HCEC 1CT (cell line): ENCODE results near the gene CADM2.
"Not testable (repeated sequence)": the region's sequence is repeated elsewhere in the genome, so short reads cannot be mapped to it uniquely, and the experiment has no call there.

Experiments
- DNase-seq: peaks from one replicate; pipeline ENCODE4 v3.0.0-alpha.2; 2017

The CADM2 gene

DNA sequence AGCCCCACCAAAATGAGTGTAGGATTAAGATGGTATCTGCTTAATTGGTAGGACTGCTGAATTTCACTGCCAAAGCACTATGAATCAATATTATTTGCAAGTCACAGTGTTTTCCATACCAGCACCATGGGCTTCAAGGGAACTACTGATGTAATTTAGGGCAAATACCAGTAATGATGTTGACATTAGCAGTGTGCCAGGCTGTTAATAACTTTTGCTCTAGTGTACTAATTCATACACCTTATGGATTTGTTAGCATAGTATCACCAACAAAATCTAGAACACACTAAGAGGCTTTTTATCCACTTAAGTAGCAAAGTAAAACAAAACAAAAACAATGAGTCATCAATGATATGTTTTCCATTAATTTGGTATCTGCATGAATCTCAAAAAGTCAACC lies 888.2 kb downstream of the CADM2 start:
- no peak for DNase-seq

DNA sequence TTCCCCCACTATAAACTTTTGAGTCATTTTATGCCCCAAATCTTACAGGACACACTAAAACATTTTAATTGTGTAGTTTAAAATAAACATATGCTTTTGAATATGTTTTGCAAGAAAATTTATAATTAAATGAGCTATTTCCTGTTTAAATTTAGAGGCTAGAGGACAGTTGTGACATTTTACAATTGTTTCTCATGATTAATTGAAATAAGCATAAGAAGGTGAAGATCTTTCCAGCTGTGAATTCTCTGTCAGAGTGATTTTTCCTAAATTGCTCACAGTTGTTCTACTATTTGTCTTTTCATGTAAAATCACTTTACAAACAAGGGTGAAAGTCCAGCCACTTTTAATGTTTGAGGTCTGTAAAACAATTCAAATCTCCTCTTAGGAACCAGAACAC lies 892.3 kb downstream of the CADM2 start:
- no peak for DNase-seq

DNA sequence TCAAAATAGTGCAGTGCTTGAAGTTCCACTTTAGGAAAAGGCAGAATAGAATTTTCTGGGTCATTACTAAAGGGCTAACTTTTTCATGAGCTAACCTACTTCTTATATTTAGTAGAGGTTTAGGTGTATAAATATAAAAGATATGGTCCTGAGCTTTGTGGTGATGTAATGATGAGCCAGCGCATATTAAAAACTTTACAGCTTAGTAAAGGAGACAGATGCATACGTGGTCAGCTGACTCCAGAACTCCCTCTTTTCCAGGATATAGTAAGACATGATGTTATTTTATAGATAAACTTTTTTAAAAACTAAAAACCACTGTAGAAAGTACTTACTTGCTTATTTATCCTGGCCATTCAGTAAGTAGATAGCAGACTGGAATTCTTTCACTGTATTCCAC lies 895.0 kb downstream of the CADM2 start:
- no peak for DNase-seq

DNA sequence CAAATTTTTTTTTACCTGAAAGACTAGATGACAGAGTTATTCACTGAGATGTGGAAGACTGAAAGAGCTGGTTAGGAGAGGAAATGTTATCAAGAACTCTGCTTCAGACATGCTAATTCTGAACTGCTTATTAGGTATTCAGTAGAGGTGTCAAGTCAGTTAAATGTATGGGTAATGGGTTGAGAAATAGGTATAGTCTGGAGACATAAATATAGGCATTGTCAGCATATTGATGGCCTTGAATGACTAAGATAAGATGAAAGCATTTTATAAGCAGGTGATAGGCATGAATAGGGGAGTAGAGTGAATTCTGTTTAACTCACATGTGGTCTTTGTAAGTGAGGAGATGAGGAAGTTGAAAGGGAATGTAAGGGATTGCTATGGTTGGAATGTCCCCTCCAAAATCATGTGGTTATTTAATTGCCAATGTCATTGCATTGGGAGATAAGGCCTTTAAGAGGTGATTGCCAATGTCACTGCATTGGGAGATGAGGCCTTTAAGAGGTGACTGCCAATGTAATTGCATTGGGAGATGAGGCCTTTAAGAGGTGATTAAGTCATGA lies 904.2 kb downstream of the CADM2 start:
- DNase-seq, result no peak

DNA sequence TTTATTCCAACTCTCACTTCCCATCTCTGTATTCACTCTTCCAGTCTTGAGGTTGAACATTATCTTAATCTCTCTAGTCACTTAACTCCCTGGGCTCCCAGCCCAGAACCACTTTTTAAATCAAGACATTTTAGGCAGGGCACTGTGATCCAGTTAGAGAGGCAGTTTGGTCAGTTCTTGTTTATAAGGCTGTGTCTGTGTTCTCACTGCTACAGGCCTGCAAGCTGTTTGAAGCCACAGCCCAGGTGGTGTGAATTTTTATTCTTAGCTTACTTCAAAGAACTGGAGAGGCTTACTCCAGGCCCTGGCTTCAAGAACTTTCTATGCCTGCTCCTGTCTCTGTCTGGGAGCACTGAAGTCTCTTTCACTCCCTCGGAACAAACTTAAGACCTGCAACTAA lies 906.1 kb downstream of the CADM2 start:
- no peak for DNase-seq

DNA sequence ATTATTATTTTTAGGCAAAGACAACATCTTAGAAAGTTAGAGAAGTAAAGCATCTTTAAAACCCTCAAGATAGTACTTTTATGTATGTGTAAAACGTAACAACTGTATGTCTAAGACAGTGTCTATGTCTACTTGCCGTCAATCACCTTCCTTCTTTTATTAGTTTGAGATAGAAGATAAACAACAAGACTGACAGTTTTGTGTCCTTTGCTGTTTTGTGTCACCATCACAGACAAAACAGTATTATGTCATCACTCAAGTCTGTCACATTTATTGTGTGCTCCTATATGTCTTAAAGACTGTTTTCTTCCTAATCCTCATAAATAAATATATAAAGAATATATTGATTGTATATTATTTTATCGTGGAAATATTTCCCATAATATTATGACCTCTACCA lies 908.3 kb downstream of the CADM2 start:
- DNase-seq, result no peak

DNA sequence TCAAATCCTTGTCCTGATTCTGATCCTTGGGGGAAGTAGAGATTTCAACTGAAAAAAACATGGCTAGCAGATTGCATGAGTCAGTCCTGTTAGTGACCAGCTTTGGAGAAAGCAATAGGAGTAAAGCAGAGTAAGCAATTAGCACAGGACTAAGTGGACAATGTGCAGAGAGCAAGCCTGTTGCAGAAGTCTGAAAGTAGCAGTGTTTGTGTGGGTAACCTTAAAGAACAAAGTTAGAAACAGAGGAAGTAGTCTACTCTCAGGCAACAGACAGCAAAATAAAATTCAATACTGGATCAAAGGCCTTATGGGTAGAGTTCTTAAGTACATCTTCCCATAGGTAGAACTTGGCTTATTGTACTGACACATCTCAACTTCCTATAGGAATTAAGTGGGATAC lies 916.8 kb downstream of the CADM2 start:
- no peak for DNase-seq

DNA sequence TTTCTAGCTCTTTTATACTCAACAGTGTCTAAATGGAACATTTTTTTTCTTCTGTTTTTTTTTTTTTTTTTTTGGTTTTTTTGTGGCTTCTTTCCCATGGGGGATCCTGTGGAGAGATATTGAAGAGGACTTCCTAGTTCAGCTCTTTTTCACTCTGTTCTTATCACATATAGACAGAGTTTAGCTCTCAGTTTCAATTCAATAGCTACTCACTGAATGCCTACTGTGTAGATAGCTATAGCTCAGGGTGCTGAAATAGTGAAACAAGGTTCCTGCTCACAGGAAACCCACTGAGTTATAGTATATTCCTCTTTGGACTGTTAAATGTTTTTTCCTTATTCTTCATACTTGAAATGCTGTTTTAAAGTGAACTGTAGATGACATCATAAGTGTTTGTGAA lies 918.8 kb downstream of the CADM2 start:
- no peak for DNase-seq

DNA sequence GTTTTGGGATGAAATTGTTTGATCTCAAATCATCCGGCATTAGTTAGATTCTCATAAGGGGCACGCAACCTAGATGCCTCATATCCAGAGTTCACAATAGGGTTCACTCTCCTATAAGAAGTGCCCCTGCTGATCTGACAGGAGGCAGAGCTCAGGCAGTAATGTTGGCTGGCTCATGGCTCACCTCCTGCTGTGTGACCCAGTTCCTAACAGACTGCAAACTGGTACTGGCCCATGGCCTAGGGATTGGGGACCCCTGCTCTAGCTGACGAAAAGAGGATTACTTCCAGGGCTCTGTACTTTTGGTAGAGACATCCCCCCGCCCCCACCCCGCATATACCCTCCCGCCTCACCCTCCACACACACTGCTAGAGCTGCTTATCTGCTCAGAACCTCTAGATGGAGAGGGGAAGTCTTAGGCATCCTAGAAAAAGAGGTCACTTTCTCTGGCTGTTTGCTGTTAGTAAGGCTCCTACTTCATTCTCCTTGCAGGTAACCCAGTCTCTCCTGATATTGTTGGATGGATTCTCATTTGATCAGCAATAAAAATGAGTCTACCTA lies 923.1 kb downstream of the CADM2 start:
- no peak for DNase-seq

DNA sequence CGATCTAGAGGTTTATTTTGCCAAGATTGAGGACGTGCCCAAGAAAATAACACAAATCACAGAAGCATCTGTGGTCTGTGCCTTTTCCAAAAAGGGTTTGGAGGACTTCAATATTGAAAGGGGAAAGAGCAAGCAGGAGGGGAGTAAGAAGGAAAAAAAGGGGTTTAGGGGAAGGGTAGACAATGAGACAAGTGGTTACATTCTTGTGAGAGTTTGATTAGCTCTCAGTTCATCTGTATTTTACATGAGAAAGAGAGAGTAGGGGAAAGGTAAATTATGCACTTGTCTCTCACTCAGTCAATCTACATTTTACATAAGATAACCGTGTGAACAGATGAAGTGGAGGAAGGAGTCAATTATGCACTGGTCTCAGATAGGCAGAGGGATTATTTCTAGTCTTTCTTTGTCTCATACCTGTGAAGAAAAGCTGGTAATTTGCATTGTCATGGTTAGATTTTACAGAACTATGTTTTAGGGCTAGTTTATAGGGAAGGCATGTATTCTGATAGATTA lies 931.3 kb downstream of the CADM2 start:
- DNase-seq, result no peak

DNA sequence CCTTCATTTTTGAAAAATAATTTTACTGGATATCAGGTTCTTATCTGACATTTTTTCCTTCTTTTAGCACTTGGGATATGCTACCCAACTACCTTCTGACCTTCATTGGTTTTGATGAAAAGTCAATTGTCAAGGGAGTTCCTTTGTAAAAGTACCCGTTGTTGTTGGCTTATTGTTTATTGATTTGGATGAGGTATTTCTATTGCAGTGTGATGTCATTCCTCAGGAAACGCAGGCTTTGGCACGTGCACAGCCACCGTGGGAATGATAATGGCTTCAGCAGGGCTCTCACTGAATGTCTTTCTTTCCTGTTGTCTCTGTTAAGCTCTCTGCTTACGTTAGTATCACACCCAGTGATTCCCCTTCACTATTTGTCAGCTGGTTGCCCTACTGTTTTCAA lies 944.6 kb downstream of the CADM2 start:
- no peak for DNase-seq

DNA sequence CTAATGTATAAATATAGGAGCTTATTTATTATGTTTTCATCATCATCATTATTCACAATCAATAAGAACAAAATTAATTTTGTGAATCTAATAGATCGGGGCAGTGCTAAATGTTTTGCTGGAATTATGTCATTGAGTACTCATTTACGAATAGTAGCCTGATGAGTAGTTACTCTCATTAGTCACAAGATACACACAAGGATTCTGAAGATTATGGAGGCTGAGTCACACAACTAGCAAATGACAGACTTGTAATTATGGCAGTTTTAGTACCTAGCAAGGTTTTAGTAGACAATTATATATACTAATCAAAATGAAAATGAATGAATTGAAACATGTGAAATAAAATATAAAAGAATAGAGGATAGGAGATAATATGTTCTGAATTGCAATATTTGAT lies 954.2 kb downstream of the CADM2 start:
- no peak for DNase-seq

DNA sequence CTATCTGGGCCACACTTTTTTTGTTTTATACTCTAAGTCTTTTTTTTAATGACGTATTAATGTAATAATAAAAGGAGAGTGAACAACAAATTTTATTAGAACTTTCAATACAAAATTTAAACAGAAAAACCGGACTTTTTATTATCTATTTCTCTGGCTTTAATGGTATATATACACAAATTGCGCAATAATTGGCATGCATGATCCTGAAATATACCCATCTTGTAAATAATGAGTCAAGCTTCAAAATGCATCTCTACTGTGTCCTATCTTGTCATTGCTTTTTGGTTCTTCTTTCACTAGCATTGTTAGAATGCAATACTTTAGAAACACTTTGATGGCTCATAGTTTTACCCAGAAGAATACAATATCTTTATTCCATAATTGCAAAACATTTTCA lies 963.6 kb downstream of the CADM2 start:
- no peak for DNase-seq

DNA sequence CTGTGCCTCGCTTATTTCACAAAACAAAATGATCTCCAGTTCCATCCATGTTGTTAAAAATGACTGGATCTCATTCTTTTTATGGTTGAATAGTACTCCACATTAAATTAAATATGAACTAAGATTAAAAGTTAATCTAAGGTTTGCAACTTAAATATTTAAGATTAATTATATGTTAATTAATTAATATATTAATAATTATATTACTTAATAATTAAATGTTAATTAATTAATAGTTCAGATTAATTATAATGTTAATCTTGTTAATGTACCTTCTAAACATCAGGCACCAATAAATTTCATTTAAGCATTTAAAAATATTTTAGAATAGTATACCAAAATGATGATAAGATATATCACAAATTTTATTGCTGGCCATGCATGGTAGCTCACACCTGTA lies 971.9 kb downstream of the CADM2 start:
- no peak for DNase-seq

DNA sequence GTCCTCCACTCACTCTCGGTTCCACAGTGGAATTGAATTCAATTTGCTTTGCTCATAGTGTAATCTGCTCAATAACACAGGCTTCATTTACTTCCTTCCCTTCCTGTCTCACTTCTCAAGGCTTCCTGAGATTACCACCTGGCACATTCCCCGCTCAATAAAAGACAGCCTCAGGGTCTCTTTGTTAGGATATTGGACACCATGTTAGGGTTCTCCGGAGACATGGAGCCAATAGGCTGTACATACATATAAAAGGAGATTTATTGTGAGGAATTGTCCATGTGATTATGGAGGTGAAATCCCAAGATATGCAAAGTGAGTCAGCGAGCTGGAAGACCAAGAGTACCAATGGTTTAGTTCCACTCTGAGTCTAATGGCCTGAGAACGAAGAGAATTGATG lies 974.5 kb downstream of the CADM2 start:
- DNase-seq, result no peak

DNA sequence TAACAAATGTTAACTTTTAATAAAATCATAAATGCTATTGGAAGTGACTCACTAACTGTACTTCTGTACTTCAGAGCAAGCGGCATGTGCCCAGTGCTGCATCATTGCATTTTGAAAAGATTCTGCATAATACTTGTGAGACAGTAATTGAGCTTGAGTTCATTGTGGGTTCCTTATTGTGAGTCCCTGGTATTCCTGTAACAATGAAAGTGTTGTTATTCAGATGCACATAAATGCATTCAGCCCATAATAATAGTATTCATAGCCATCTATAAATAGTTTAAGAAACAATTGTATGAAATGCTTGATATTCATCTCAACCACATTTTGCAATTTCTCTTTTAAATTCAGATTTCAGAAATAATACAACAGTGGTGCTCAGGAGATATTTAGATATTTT lies 976.4 kb downstream of the CADM2 start:
- DNase-seq, result no peak

DNA sequence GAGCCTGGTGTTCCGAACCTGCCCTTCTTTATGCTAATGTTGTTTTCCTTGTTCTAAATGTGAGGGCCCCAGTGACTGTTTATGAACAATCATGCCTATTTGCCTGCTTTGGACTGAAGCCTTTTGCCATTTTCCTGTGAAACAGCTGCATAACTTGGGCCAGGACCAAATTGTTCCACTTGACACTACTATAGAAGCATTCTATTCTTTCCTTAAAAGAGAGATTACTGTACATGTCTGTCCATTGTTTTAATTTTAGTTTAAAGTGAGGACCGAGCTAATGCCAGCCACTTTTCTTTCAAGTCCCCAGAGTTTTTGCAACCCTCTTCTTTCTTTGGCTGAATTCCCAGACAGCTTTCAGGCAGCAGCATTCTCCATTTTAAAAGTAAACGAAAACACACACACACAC lies 980.3 kb downstream of the CADM2 start:
- no peak for DNase-seq

DNA sequence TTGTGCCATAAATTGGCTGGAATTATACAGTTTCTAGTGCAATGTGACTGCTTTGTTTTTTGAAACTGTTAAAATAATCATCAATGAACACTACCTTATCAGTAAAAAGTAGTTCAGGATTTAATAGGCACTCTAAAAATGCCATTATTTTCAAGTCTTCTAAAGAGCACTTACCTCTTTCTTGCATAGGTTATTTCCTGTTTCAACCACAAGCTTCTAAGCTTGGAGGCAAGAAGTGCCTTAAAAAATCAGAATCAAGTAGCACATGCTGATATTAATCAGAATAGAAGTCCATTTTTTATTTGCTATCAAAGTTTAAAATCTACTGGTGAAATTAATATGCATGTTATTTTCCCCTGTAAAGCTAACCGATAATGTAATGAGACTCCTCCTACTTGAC lies 991.6 kb downstream of the CADM2 start:
- DNase-seq, result no peak

DNA sequence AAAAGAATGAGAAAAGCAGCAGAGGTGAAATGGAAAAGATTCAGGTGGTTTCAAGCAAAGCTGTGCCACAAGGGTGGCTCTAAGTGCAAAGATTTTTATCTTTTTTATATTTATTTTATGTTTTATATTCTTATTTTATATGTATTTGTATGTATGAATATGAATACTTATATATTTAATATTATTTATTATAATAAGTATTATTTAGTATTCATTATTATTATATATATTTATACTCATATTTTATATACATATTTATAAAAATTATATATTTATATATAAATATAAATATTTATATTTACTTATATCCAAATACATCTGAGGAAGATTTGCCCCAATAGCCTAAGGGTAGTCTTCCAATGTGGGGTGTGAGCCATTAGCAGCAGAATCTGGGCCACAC lies 1002.0 kb downstream of the CADM2 start:
- no peak for DNase-seq

DNA sequence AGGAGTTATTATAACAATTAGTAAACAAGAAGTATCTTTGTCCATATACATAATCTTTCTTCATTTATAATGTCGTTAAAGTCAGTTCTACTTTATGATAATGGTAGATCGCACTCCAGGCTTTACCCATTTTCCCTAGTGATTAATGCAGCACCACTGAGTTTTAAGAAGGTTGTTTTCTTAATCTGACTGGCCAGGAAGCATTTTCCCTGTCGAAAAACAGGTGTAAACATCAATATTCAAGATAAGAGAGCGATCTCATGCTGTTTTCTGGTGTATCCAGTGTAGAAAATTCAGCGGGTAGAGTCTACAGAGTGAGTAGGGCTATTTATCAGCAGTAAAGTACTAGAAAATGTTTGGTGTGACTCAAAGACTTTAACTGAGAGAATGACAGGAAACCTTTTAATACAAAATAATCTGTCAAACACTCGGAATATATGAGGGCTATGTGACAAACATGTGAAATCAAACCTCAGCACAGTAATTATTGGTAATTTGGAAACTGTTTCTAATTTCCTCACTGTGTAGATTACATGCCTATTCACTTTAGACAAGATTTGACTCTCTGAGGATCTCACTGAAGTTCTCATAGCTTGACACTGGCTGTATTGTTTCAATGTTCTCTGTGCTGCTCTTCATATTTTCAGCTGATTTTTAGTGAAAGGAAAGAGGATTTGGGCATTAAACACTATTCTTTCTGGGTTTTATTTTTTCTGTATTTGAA lies 1019.0 kb downstream of the CADM2 start:
- no peak for DNase-seq

DNA sequence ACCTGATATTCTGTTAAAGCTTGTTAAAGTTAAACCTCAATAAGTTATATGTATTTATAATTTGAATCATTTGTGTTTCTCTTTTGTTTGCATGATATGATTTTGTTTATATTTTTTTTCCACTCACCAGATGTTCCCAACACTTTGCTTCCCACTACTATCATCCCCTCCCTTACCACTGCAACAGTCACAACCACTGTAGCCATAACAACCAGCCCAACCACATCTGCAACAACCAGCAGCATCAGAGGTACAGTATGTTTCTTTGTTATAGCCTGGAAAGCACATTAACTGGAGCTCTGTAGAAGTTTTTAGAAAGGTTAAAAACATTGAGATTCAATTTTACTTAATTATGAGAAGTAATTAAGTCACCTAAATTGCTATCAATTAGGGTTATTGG lies 1020.2 kb downstream of the CADM2 start:
- no peak for DNase-seq

DNA sequence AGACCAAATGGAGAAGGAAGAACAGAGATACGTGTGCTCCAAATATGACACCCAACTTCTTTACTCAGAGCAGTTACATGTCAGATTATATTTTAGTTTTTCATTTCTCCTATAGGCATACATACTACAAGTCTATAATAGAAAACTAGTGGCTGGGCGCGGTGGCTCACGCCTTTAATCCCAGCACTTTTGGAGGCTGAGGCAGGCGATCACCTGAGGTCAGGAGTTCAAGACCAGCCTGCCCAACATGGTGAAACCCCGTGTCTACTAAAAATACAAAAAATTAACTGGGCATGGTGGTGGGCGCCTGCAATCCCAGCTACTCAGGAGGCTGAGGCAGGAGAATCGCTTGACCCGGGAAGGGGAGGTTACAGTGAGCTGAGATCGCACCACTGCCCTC lies 1030.8 kb downstream of the CADM2 start:
- not testable (repeated sequence) for DNase-seq

DNA sequence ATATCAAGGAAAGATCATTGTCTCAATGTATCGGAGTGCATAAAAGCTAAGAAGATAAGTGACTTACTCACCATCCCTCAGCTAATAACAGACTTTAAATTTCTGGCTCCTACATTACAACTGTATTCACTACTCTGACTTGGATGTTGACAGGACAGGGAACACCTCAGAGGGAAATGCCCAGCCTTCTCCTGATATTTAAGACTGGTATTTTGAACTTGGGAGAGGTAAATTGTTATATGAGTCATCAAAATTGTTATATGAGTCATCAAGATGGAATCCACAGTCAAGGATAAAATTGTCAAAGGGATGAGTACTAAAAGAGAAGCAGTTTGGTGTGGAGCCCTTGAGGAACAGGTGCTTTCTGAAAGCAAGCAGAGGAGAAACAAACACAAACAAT lies 1070.8 kb downstream of the CADM2 start:
- no peak for DNase-seq

DNA sequence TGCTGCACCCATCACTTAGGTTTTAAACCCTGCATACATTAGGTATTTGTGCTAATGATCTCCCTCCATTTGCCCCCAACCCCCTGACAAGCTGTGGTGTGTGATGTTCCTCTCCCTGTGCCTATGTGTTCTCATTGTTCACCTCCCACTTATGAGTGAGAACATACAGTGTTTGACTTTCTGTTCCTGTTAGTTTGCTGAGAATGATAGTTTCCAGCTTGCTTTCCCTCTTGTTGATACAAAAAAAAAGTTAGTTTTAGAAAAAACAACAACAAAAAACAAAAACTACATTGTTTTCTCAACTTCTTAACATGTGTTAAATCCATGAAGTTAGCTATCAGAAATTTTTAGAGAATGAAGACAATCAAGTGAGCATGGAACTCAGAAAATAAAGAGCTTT lies 1079.1 kb downstream of the CADM2 start:
- no peak for DNase-seq
